Hindlimb muscle (tissue), 1 donor: ENCODE results near the gene ESYT3. TPM values are rescaled to one million over a fixed set of nuclear protein-coding genes. Genes with fewer than 3 reads are reported as not detected.
"Not testable (repeated sequence)": the region's sequence is repeated elsewhere in the genome, so short reads cannot be mapped to it uniquely, and the experiment has no call there.

Source experiments
- DNase-seq: peaks from one replicate; pipeline ENCODE4 v3.0.0-alpha.2; 2013
- polyA plus RNA-seq: library from polyadenylated mRNA; unstranded; fragments of 120-200 nt; gene quantifications from one replicate; pipeline ENCODE4 v1.2.1, GENCODE V29; 2013; ENCODE audit not compliant: insufficient read length

ESYT3 gene
- polyA plus RNA-seq, 1 donor = 15.9 TPM

DNA sequence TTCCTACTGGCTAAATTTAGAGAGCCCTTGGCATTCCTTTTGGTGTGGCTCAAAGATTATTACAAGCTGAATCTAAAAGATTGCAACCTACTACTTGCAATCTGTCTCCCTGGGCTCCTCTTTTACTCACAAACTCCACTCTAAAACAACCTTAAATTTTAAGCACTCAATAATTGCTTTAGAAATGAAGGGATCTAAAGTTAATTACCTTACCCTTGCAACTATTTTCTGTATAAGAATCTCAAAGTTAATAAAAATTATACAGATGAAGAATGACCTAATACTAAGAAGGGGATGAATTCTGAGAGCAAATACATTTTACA is 60.2 kb downstream of the ESYT3 start:
- DNase-seq = no peak

DNA sequence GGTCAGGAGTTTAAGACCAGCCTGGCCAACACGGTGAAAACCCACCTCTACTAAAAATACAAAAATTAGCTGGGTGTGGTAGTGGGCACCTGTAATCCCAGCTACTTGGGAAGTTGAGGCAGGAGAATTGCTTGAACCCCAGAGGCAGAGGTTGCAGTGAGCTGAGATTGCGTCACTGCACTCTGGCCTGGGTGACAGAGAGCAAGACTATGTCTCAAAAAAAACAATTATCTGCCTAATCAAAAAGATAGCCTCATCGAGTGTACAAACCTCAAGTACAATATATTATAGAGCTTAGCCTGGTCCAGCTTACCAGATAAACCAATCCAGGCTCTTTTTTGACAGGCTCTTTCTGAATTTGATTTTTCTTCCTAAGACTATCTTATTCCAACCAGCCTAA is 61.2 kb downstream of the ESYT3 start:
- DNase-seq = not testable (repeated sequence)

DNA sequence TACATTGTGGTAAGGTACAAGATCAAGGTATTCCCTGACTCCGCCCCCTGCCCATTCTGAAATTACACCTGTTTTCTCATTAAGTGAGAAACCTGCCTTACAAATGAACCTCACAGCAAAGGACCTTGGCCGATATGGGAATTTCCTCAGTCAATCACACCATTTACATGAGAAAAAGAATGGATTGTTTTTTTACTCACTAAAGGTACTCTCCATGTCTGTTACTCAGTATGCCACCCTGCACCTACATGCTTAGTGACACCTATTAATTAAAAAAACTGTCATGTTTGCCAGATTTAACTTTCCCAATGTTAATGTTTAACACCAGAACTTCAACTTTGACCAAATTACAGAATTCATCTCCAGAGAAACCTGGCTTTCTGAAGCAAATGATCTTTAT is 62.0 kb downstream of the ESYT3 start:
- DNase-seq = no peak

DNA sequence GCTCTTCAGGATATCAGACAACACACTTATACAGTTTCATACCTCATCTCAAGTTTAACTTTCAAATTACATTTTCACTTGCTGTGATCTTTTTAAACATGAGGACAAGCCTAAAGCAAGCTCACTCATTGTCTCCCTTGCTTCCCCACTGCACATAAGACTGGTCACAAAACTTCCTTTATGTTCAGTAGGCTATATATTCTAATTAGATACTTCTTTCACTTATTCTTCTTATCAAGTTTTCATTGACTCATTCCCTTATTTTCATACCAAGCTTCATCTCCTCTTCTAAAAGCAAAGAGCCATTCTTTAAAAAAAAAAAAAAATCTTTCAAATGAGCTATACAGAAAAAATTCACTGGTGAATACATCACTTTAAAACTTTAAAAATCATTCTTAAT is 62.6 kb downstream of the ESYT3 start:
- no peak for DNase-seq

GRCh38 chr3:138497851-138498250 is 63.4 kb downstream of the ESYT3 start:
- DNase-seq = no peak

DNA sequence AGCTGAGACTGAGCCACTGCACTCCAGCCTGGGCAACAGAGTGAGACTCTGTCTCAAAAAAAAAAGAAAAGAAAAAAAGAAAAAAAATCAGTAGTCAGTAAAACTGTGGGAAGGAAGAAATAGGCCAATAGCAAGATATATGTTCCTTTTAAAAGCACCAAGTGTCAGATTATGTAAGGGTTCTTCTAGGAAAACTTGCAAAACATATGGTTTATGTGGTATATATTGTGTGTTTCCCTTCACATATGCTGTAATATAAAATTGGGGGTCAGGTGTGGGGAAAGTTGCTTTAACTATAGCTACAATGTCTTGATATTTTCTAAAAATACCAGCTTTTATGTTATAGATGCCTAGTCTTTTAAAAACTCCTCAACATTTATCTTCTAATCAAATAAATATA is 64.6 kb downstream of the ESYT3 start:
- DNase-seq = no peak

DNA sequence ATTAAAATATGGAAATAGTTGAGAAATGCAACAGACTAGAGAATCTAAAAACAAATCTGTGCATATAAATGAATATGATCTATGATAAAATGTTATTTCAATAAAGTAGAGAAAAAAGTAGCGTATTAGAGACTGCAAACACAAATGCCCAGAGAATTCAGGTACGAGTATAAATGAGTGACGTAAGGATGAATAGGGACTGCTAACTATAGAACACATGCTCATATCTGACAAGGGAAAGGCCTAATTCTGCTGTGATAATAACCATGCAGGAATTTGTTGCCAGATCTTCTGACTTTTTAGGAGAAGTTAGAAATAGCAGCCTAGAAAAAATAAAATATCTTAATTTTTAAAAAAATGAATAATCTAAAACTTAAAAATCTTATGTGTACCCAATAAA is 73.1 kb downstream of the ESYT3 start:
- no peak for DNase-seq

GRCh38 chr3:138509586-138509985 is 75.2 kb downstream of the ESYT3 start:
- DNase-seq = no peak

DNA sequence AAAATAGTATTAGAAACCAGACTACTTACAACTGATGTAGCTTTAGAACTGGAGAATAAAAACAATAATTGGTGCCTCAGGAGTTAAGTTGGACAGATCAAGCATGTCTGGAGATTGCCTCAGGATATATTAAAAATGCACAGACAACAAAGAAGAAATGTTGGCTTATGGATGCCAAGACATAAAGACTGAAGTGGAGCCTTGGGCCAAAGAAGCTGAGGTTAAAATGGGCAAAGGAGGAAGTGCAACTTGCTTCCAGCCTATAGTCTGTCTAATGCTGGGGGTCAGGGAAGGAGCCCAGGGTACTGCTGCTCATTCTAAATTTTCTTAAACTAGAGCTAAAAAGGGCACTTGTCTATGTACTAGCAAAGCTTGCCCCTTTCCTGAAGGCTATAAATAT is 77.5 kb downstream of the ESYT3 start:
- DNase-seq = no peak

GRCh38 chr3:138513090-138513843 is 78.9 kb downstream of the ESYT3 start:
- DNase-seq = no peak

DNA sequence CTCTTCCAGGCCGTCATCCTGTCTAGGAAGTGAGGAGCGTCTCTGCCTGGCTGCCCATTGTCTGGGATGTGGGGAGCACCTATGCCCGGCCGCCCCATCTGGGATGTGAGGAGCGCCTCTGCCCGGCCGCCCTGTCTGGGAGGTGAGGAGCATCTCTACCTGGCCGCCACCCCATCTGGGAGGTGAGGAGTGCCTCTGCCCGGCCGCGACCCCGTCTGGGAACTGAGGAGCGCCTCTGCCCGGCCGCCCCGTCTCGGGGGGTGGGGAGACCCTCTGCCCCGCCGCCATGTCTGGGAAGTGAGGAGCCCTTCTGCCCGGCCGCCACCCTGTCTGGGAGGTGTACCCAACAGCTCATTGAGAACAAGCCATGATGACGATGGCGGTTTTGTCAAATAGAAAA is 87.0 kb downstream of the ESYT3 start:
- not testable (repeated sequence) for DNase-seq

Other genes with a start within 250 kb of the ESYT3 start
- 42.6 TPM for gene ARMC8, start 247.3 kb upstream of the ESYT3 start, polyA plus RNA-seq
- 0.86 TPM for gene NME9, start 104.8 kb upstream of the ESYT3 start, polyA plus RNA-seq
- gene MRAS, start 86.0 kb upstream of the ESYT3 start, polyA plus RNA-seq = 75.7 TPM
- 19.0 TPM for gene CEP70, start 159.6 kb downstream of the ESYT3 start, polyA plus RNA-seq
- 12.1 TPM for gene FAIM, start 174.2 kb downstream of the ESYT3 start, polyA plus RNA-seq